GM12801 (cell line): ENCODE results near the gene TIGD2.

Experiments
- CTCF ChIP-seq: IDR thresholded peaks from one replicate; pipeline ENCODE4 v1.5.1; 2011; ENCODE audit warnings: control low read depth; ENCODE audit not compliant: insufficient read length; ENCODE audit errors: extremely low read depth

TIGD2 gene

GRCh38 chr4:89164400-89164799 lies 53.1 kb downstream of the TIGD2 start:
- no peak for TF ChIP-seq CTCF
